DND-41 (cell line): ENCODE results near the gene OTUB1.

ENCODE experiments used
- ATAC-seq: fragments of 200-7000 bp; cut with Tn5 transposase; 3 replicates; pipeline ENCODE4 v1.9.1; 2021; ENCODE audit warnings: low read depth; ENCODE audit not compliant: insufficient read depth
- DNase-seq: peaks from one replicate; pipeline ENCODE4 v3.0.0-alpha.2; 2020
- H2AFZ ChIP-seq: 2 replicates; pipeline ENCODE4 v1.6.0; 2012; ENCODE audit warnings: low read depth, low read length
- H3K27ac ChIP-seq: 2 replicates; pipeline ENCODE4 v1.5.1; 2012; ENCODE audit warnings: low read length, inconsistent platforms
- H3K27me3 ChIP-seq: fragments of 200-600 bp; sonication (generic); 2 replicates; pipeline ENCODE4 v1.6.0; 2012; ENCODE audit warnings: low read length, mild to moderate bottlenecking, inconsistent platforms; ENCODE audit not compliant: insufficient read depth, poor library complexity
- H3K36me3 ChIP-seq: 2 replicates; pipeline ENCODE4 v1.5.1; 2012; ENCODE audit warnings: low read length, inconsistent platforms; ENCODE audit not compliant: insufficient read depth
- H3K4me1 ChIP-seq: 2 replicates; pipeline ENCODE4 v1.5.1; 2012; ENCODE audit warnings: mild to moderate bottlenecking, low read length; ENCODE audit not compliant: insufficient read depth
- H3K4me2 ChIP-seq: 2 replicates; pipeline ENCODE4 v1.6.0; 2012; ENCODE audit warnings: mild to moderate bottlenecking, moderate library complexity, low read length, inconsistent platforms; ENCODE audit not compliant: insufficient read depth
- H3K4me3 ChIP-seq, 2 experiments: fragments of 200-600 bp in 1 of 2; shearing (Covaris generic) in 1 of 2; 2 replicates each; pipeline ENCODE4 v1.5.1; 2012 to 2016; ENCODE audit warnings: inconsistent platforms in 2 of 2, low read length in 2 of 2, mild to moderate bottlenecking in 2 of 2, low read depth in 1 of 2, moderate library complexity in 1 of 2
- H3K79me2 ChIP-seq: 2 replicates; pipeline ENCODE4 v1.6.0; 2012; ENCODE audit warnings: low read length, inconsistent platforms; ENCODE audit not compliant: insufficient read depth
- H3K9ac ChIP-seq: 2 replicates; pipeline ENCODE4 v1.6.0; 2012; ENCODE audit warnings: low read depth, mild to moderate bottlenecking, inconsistent platforms, low read length, moderate library complexity
- H3K9me3 ChIP-seq: 2 replicates; pipeline ENCODE4 v1.5.1; 2012; ENCODE audit warnings: low read length, moderate library complexity, mild to moderate bottlenecking, inconsistent platforms; ENCODE audit not compliant: insufficient read depth, severe bottlenecking
- H4K20me1 ChIP-seq: 2 replicates; pipeline ENCODE4 v1.6.0; 2012; ENCODE audit warnings: low read length; ENCODE audit not compliant: insufficient read depth
- CTCF ChIP-seq: IDR thresholded peaks from 2 replicates; pipeline ENCODE4 v1.5.1; 2012; ENCODE audit warnings: borderline replicate concordance, low read length, moderate library complexity, mild to moderate bottlenecking; ENCODE audit not compliant: poor library complexity, severe bottlenecking; ENCODE audit errors: extremely low read depth
- EZH2 ChIP-seq: IDR thresholded peaks from 3 replicates; pipeline ENCODE4 v1.6.1; 2012; ENCODE audit warnings: borderline replicate concordance, low read depth, mild to moderate bottlenecking, moderate library complexity, low read length, inconsistent platforms; ENCODE audit not compliant: severe bottlenecking

OTUB1 gene

DNA sequence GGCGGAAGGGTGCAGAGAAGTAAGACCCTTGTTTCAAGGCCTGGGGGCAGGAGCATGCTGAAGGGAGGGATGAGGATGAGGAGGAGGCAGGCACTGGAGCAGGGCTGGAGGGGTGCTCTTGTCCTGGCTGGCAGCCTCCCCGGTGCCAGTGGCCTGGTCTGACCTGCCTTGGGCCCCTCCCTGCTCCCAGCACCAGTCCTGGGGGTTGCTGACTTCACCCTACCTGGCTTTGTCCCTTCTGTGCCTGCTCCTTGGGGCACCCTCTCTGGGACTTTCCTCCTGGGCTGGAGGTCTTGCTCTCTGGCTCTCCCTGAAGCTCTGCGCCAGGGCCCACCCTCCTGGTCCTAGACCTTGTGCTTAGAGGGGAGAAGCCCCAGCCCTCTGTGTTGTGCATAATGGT is 44.8 kb downstream of the OTUB1 start:
- no peak overlapping the region for H3K4me3 ChIP-seq
- no peaks in the 10 kb centered on the region for H3K9me3 ChIP-seq
- no peaks in the 10 kb centered on the region for H3K36me3 ChIP-seq
- TF ChIP-seq EZH2, result no peak
- no peak for TF ChIP-seq CTCF
- H3K9ac ChIP-seq, result no peak overlapping the region
- H3K27me3 ChIP-seq, result no peaks in the 10 kb centered on the region
- peaks cover 60% of the 10 kb centered on the region for H4K20me1 ChIP-seq
- no peaks in the 10 kb centered on the region for H3K79me2 ChIP-seq
- no peak for ATAC-seq
- no peak overlapping the region for H3K4me2 ChIP-seq
- no peaks in the 10 kb centered on the region for H3K4me1 ChIP-seq
- no peak overlapping the region for H2AFZ ChIP-seq
- H3K27ac ChIP-seq, result no peak overlapping the region
- DNase-seq, result no peak

DNA sequence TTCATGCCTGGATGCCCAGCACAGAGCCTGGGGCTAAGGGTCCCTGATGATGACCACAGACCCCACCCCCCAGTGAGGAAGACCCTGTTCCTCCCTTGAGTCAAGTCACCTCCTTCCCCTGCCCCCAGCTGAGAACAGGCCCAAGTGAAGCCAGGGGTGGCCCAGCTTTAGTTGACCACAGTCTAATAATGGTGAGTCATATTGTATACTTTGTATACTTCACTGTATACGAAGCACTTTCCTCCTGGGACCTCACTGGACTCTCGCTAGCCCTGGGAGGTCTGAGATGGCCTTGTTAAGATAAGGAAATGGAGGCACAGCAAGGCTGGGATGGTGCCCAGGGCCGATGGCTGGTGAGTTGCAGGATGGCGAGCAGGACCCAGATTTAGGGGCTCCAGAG is 45.8 kb downstream of the OTUB1 start:
- Histone ChIP-seq H3K9me3 (no peaks in the 10 kb centered on the region), H3K27ac (no peak overlapping the region), H2AFZ (no peak overlapping the region), H3K4me1 (peaks cover 9% of the 10 kb centered on the region), H3K4me2 (no peak overlapping the region), H4K20me1 (peaks cover 65% of the 10 kb centered on the region), H3K36me3 (no peaks in the 10 kb centered on the region), H3K79me2 (no peaks in the 10 kb centered on the region), H3K9ac (no peak overlapping the region), H3K4me3 (no peak overlapping the region), H3K27me3 (peaks cover 9% of the 10 kb centered on the region)
- no peak for ATAC-seq
- TF ChIP-seq CTCF (no peak), EZH2 (no peak)
- DNase-seq, result no peak

- Histone ChIP-seq H3K36me3 (no peaks in the 10 kb centered on the region), H3K27me3 (peaks cover 18% of the 10 kb centered on the region), H3K79me2 (no peaks in the 10 kb centered on the region), H3K9ac (no peak overlapping the region), H3K9me3 (no peaks in the 10 kb centered on the region), H3K27ac (no peak overlapping the region), H3K4me2 (no peak overlapping the region), H3K4me3 (no peak overlapping the region), H3K4me1 (peaks cover 10% of the 10 kb centered on the region), H2AFZ (no peak overlapping the region), H4K20me1 (peaks cover 65% of the 10 kb centered on the region)
- TF ChIP-seq CTCF (no peak), EZH2 (no peak)
- ATAC-seq, result no peak
- DNase-seq, result no peak
Measured at GRCh38 chr11:64034411-64034811, 48.2 kb downstream of the OTUB1 start.

DNA sequence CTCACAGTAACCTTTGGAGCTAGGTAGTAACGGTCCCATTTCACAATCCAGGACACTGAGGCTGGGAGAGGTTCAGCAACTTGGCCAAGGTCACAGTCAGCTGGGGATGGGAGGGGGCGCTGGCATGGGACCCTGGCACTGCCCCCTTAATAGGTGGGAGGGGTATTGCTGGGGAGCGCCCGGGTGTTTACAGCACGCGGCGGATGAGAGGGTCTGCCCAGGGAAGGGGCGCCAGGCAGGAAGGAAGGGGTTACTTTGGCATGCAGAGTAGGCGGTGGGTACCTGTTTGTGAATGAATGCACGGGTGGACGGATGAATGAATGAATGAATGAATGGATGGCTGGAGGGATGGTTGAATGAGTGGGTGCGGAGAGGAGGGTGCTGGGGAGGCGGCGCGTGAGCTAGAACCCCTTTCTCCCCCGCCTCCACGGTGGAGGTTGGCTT is 48.9 kb downstream of the OTUB1 start:
- no peak overlapping the region for H3K27ac ChIP-seq
- H4K20me1 ChIP-seq, result peaks cover 61% of the 10 kb centered on the region
- no peaks in the 10 kb centered on the region for H3K36me3 ChIP-seq
- no peaks in the 10 kb centered on the region for H3K79me2 ChIP-seq
- no peak overlapping the region for H3K4me2 ChIP-seq
- no peak overlapping the region for H3K9ac ChIP-seq
- peaks cover 18% of the 10 kb centered on the region for H3K27me3 ChIP-seq
- no peak overlapping the region for H3K4me3 ChIP-seq
- H3K9me3 ChIP-seq, result no peaks in the 10 kb centered on the region
- ATAC-seq (no peak), DNase-seq (no peak)
- no peak overlapping the region for H2AFZ ChIP-seq
- H3K4me1 ChIP-seq, result peaks cover 10% of the 10 kb centered on the region
- TF ChIP-seq EZH2 (no peak), CTCF (no peak)
